ENCODE data around the gene PVRIG.
"Not testable (repeated sequence)": the region's sequence is repeated elsewhere in the genome, so short reads cannot be mapped to it uniquely, and the experiment has no call there.

Gene PVRIG

DNA sequence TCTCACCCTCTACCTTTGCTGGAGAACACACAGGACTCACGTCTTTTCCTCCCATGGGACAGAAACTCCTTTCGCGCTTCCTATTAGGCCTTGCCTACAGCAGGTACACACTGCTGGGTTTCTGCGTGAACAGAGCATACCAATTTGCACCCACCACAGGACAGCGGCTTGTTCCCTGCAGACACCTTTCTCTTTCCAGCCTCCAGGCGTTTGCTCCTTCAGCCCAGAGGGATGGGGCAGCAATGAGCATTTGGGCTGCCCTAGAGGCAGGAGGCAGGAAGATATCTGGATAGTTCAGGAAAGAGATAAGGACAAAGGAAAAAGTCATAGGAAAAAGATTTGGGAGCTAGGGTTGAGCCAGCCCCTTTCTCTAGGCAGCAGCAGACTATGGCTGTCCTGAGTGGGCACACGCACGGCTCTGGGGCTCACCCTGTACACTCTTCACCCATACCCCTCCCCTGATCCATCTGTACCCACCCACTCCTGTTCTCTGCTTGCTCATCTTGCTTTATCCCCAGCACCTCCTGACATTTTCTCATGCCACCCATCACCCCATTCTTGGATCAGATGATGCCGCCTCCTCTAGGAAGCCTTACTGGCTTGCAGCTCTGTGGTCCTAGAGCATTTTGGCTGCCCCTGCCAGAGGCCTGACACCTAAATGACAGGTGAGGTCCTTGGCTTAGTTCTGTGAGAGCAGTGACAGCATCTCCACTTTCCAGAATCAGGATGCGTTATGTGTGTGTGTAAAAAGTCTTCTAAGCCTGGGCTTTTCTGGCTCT is 47.0 kb downstream of the PVRIG start:
- in situ Hi-C loops (cut with MboI; ENCODE audit: low pct_unique_long_range_greater_than_20kb, low sequenced_read_pairs): no loop called here
- no peak for DNase-seq

DNA sequence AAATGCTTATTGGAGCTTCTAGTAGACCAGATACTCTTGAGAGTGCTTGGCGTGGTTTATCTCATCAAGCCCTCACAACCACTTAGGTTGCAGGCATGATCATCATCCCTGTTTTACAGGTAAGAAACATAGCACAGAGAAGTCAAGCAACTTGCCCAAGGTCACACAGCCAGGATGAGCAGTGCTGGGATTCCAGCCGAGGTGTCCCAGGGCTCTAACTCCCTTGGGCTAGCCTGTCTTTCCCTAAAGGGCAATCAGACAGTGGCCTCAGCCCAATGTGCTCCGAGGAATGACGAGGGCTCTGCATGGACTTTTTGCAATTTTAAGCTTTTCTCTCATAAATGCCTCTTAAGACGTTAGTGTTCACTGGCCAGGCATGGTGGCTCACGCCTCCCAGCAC is 47.9 kb downstream of the PVRIG start:
- no peak for DNase-seq
- in situ Hi-C loops (cut with MboI; ENCODE audit: low pct_unique_long_range_greater_than_20kb, low sequenced_read_pairs): no loop called here

DNA sequence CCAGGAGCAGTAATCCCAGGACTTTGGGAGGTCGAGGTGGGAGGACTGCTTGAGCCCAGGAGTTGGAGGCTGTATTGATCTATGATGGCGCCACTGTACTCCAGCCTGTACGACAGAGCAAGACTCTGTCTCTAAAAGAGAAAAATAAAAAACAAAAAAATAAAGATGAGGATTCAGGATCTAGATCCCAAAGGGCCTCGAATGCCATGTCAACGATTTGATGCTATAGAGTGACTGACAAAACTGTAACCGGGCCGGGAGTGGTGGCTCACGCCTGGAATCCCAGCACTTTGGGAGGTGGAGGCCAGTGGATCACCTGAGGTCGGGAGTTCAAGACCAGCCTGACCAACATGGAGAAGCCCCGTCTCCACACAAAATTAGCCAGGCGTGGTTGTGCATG is 49.1 kb downstream of the PVRIG start:
- in situ Hi-C loops (cut with MboI; ENCODE audit: low pct_unique_long_range_greater_than_20kb, low sequenced_read_pairs): not testable (repeated sequence)

DNA sequence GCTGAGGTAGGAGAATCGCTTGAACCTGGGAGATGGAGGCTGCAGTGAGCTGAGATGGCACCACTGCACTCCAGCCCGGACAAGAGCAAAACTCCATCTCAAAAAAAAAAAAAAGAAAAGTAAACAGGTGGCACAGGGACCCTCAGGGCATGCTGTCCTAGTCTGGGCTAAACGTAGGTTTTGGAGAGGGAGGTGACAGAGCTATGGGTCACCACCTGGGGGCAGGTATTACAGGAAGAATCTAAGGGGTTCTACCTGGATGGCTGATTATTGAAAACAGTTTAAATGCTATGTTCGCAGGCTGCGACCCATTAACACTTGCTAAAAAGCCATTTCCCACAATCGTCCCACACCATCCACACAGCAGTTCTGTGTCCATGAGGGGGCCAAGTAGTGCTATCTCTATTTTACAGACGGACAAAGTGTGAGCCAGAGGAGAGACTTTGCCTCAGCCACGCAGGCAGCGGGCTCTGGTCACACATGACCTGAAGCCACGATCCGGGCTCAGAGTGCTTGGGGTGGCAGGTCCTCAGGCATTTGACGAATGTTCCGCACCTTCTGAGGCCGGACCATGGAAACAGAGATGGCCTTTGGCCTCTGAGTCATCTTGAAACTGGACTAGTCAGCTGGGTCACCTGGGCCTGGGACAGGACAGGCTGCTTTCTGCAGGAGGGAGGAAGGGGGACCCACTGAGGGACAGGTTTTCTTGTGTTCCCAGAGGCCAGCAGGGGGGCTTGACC is 49.7 kb downstream of the PVRIG start:
- in situ Hi-C loops (cut with MboI; ENCODE audit: low pct_unique_long_range_greater_than_20kb, low sequenced_read_pairs); DNase-seq: not testable (repeated sequence)

More for the DNA sequence above, 49.1 kb downstream of the PVRIG start:
- DNase-seq: not testable (repeated sequence)

DNA sequence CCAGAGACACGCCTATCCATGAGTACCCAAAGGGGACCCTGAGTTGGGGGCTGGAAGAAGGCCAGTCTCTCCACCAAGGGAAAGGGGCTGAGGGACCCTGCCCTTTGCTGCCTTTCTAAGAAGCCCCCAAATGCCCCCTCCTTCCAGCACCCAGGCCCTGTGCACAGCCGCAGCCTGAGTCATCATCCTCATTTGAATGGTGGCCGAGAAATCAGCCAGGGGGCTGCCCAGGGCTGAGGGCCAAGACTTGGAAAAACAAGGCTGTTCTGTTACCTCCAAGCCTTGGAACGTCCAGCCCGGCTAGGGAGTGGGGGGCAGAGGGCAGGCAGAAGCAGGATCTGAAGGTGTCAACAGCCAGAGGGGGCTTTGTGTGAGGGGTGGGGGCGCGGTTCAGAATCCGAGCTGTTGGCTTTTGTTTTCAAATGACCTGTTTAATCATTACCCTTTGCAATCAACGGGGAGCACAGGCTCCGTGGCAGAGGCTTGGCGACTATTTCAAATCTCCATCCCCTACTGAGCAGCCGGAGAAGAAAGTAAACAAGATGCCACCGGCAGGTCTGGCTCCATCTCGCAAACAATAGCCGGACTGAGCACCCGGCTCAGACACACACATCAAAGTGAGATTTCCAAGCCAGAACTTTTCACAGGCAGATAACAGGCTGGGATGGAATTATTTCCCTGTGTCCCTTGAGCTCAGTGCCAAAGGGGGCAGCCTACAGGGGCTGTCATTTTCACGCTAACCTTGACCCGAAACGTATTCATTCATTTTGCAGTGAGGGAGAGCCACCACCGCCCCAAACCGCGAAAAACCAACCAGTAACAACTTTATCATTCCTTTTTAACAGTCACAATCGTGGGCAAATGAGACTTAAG is 50.5 kb downstream of the PVRIG start:
- in situ Hi-C loops (cut with MboI; ENCODE audit: low pct_unique_long_range_greater_than_20kb, low sequenced_read_pairs); DNase-seq: not testable (repeated sequence)
